ENCODE data around the gene BMPR1B. TPM values are rescaled to one million over a fixed set of nuclear protein-coding genes. Genes with fewer than 3 reads are reported as not detected.

The BMPR1B gene
- total and polyA plus RNA-seq, 12 donors: 0.04 to 7.8 (median 2.5) TPM

DNA sequence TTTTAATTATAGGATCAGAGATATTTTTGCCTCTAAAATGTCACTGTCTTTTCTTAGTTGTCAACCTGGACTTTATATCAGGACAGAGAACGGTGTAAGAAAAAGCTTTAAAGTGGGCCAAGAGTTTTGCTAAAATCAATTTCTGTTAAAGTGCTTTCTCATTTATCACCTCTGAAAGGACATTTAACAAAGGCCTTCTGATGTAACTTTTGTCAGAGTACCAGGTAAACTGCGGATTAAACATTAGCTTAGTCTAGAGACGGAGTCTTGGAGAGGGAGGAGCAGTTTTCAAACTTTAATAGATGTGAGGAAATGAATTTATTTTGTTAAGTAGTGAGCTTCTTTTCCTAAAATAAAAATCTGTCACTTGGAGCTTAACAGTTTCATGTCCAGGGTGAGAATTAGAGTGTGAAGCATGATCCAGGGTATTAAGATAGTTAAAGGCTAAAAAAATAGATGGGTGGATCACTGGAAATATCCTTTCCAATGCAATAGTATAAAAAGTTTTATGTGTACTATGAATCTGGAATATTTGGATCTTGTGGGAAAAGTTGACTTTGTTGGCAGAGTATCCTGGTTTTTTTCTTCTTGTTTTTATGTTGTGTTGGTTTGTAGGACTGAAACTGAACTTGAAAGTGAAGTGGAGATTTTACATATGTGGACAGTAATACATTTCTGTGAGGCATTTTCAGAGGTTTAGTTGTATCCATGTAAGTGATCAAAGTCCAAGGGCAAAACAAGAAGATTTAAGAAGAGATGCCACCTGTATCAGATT is 33.6 kb upstream of the BMPR1B start:
- Histone ChIP-seq H3K36me3 (no peaks in the 10 kb centered on the region), H3K27me3 (peaks cover 0 to 12% (median 0%) of the 10 kb centered on the region in 7 donors), H3K4me3 (no peak overlapping the region), H3K9me3 (peaks cover 0 to 8% (median 0%) of the 10 kb centered on the region in 11 donors), H3K4me1 (no peaks in the 10 kb centered on the region), H3K27ac (no peak overlapping the region)
- DNase-seq: no peak
- no peak for ATAC-seq
- intact Hi-C loops (cut with DNase I): no loop called here
- WGBS, 2 donors: 87 to 88% methylated on average over 3 of the region's 3 CpGs
- TF ChIP-seq CTCF (IDR thresholded peaks at IDR 0.05): no peak

DNA sequence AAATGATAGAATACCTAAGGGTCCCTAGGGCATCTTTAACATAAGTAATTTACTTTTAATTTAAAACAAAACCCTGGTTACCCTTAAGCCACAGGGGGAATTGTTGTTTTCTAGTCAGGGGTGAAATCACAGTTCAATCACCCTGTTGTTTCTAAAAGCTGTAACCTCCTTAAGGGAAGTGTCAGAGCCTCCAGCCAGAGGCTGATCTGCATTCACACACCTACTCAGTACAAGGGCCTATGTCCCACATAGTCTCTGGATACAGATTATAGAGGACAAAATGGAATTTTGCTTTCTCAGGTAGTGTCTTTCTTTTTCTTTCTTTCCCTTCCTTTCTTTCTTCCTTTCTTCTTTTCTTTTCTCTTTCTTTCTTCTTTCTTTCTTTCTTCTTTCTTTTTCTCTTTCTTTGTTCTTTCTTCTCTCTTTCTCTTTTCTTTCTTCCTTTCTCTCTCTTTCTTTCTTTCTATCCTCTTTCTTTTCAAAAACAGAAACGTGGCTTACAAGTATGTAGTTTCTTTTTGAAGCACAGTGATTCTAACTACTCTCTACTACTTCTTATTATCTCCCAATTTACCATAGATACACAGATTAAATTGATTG is 31.1 kb upstream of the BMPR1B start:
- Histone ChIP-seq H3K27ac (no peak overlapping the region), H3K27me3 (peaks cover 0 to 12% (median 0%) of the 10 kb centered on the region in 7 donors), H3K4me1 (no peaks in the 10 kb centered on the region), H3K9me3 (no peaks in the 10 kb centered on the region), H3K36me3 (no peaks in the 10 kb centered on the region), H3K4me3 (no peak overlapping the region)
- ATAC-seq (no peak), DNase-seq (no peak)
- WGBS, 2 donors: 65 to 69% methylated on average over 1 of the region's 1 CpG
- intact Hi-C loops (cut with DNase I): no loop called here
- TF ChIP-seq CTCF (IDR thresholded peaks at IDR 0.05): no peak

- H3K27ac ChIP-seq: no peak overlapping the region
- H3K36me3 ChIP-seq: no peaks in the 10 kb centered on the region
- H3K9me3 ChIP-seq: no peaks in the 10 kb centered on the region
- DNase-seq (no peak), ATAC-seq (no peak)
- intact Hi-C loops (cut with DNase I): no loop called here
- peaks cover 0 to 12% (median 0%) of the 10 kb centered on the region in 7 donors for H3K27me3 ChIP-seq
- H3K4me3 ChIP-seq: no peak overlapping the region
- no peaks in the 10 kb centered on the region for H3K4me1 ChIP-seq
- TF ChIP-seq CTCF (IDR thresholded peaks at IDR 0.05): no peak
- 80 to 84% methylated on average over 7 of the region's 7 CpGs for WGBS, 2 donors
These were observed 29.5 kb upstream of the BMPR1B start for GRCh38 chr4:94728056-94728766.

DNA sequence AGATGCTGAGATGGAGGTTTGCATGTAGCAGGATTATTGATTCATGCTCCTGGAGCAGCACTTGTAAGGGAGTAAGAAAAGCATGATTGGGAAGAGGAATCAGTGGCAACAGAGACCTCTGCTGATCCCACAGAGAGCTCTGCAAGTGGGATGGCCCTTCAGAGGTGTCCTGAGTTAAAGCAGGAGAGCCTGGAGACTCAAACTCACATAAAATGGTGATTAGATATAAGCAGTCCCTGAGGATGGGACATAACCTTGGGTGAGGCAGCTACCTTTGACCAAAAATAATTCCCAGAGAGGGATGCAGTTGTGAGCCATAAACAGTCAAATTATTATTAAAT is 25.4 kb upstream of the BMPR1B start:
- no peaks in the 10 kb centered on the region for H3K9me3 ChIP-seq
- H3K27ac ChIP-seq: no peak overlapping the region
- no peak overlapping the region for H3K4me3 ChIP-seq
- H3K4me1 ChIP-seq: no peaks in the 10 kb centered on the region
- TF ChIP-seq CTCF (IDR thresholded peaks at IDR 0.05): no peak
- no peak for ATAC-seq
- no peaks in the 10 kb centered on the region for H3K36me3 ChIP-seq
- intact Hi-C loops (cut with DNase I): loop anchor here in 2 of 10 donors (10.0 kb wide), 2 partner anchors 398 to 428 kb away; no protein-coding TSS in a partner anchor
- DNase-seq: no peak
- H3K27me3 ChIP-seq: peaks cover 0 to 9% (median 0%) of the 10 kb centered on the region in 7 donors
